ENCODE data around the gene TCF12.

Gene TCF12

DNA sequence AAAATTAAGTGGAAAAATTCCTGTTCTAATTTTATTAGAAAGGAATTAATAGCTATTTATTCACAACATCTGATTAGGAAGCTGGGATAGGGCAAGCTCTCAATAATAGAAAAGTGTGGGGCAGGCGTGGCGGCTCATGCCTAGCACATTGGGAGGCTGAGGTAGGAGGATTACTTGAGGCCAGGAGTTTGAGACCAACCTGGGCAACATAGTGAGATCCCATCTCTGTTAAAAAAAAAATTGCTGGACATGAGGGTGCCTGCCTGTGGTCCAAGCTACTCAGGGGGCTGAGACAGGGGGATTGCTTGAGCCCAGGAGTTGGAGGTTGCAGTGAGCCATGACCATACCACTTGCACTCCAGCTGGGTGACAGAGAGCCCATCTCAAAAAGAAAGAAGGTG is 119.6 kb downstream of the TCF12 start:
- no peaks in the 10 kb centered on the region for H3K9me3 Mint-ChIP-seq
- no peak for DNase-seq
- no peaks in the 10 kb centered on the region for H3K27me3 Mint-ChIP-seq
- peaks cover 3% of the 10 kb centered on the region for H3K36me3 Mint-ChIP-seq (ENCODE audit: low read depth)
- no peak overlapping the region for H3K27ac Mint-ChIP-seq
- H3K4me1 Mint-ChIP-seq (ENCODE audit: low read depth): peaks cover 63% of the 10 kb centered on the region
- no peak overlapping the region for H3K4me3 Mint-ChIP-seq

DNA sequence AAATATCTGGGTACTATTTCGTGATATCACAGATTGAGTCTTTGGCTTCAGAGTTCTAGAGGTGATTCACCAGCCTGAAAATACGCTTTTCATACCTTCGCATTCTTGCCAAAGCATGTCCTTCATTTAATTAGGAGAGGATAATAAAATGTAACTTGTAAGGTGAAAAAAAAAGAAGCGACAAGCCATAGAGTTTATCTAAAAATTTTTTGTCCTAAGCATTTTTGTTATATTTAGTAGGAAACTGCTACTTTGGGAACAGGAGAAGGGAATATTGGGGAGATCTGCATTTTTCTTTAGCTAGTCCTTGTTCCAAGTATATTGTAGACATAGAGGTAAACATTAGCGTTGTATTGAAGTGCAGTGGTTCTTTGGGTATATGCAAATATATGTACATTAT is 120.1 kb downstream of the TCF12 start:
- Mint-ChIP-seq H3K9me3 (no peaks in the 10 kb centered on the region), H3K27me3 (no peaks in the 10 kb centered on the region), H3K27ac (no peak overlapping the region), H3K4me1 (ENCODE audit: low read depth) (peaks cover 63% of the 10 kb centered on the region), H3K36me3 (ENCODE audit: low read depth) (peaks cover 3% of the 10 kb centered on the region), H3K4me3 (no peak overlapping the region)
- no peak for DNase-seq

DNA sequence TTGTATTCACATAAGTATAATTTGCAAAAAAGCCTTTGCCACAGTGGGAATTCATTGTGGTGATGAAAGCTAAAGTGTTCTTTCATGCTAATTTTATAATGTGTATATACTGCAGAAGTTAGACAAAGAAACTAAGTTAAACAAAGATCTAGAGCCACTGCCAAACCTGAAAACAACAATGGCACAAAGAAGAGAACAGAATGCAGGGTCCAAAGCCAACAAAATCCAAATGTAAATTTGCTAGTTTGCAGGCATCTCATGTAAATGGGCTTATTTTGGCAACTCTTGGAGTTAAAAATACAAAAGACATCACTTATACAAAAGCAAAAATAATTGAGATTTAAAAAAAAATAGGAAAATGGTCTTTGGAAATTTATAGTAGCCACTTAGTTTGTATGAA is 123.0 kb downstream of the TCF12 start:
- Mint-ChIP-seq H3K36me3 (ENCODE audit: low read depth) (peaks cover 6% of the 10 kb centered on the region), H3K27ac (no peak overlapping the region), H3K27me3 (no peaks in the 10 kb centered on the region), H3K4me3 (no peak overlapping the region), H3K9me3 (no peaks in the 10 kb centered on the region), H3K4me1 (ENCODE audit: low read depth) (peaks cover 66% of the 10 kb centered on the region)
- no peak for DNase-seq

DNA sequence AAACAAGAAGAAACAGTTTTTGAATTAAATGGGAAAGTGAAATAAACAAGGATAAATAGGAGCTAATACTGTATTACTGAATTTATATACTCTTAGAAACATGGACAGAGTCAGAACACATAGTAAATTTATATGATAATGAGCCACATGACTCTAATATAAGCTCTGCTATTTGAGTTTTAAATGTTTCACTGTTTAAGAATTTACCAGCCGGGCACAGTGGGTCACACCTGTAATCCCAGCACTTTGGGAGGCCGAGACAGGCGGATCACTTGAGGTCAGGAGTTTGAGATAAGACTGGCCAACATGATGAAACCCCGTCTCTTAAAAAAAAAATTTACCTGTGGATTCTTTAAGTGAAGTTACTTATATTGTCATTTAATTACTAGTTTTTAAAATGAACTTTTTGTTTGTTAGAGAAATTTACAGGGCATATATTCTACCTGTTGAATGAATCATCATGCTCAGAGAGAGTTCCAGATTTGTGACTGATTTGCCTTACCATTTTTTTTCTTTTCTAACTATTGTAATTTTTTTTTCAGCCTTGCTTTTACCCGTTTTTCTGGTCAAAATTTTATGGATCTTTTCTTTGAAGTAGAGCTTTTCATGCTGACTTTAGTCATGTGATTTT is 125.7 kb downstream of the TCF12 start:
- H3K27ac Mint-ChIP-seq: no peak overlapping the region
- H3K9me3 Mint-ChIP-seq: no peaks in the 10 kb centered on the region
- peaks cover 13% of the 10 kb centered on the region for H3K36me3 Mint-ChIP-seq (ENCODE audit: low read depth)
- DNase-seq: no peak
- no peaks in the 10 kb centered on the region for H3K27me3 Mint-ChIP-seq
- H3K4me1 Mint-ChIP-seq (ENCODE audit: low read depth): peaks cover 44% of the 10 kb centered on the region
- H3K4me3 Mint-ChIP-seq: no peak overlapping the region

DNA sequence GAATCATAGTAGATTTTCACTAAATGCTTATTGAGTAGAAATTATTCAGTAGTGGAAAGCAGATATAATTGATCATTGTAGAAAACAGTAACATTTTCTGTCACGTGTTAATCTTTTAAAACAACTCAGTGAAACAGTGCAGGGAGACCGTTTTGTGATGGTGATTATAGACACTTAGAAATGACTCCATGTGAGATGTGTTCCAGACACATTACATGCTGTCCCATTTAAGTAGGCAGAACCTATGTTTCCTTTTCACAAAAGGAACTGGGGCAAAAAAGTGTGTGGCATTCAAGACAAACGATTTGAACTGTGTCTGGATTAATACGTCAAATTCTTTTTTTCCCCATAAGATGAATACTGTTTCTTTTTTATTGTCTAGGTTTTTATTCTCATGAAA is 126.5 kb downstream of the TCF12 start:
- Mint-ChIP-seq H3K9me3 (no peaks in the 10 kb centered on the region), H3K4me3 (no peak overlapping the region), H3K27ac (no peak overlapping the region), H3K36me3 (ENCODE audit: low read depth) (peaks cover 16% of the 10 kb centered on the region), H3K27me3 (no peaks in the 10 kb centered on the region), H3K4me1 (ENCODE audit: low read depth) (peaks cover 42% of the 10 kb centered on the region)
- DNase-seq: no peak

DNA sequence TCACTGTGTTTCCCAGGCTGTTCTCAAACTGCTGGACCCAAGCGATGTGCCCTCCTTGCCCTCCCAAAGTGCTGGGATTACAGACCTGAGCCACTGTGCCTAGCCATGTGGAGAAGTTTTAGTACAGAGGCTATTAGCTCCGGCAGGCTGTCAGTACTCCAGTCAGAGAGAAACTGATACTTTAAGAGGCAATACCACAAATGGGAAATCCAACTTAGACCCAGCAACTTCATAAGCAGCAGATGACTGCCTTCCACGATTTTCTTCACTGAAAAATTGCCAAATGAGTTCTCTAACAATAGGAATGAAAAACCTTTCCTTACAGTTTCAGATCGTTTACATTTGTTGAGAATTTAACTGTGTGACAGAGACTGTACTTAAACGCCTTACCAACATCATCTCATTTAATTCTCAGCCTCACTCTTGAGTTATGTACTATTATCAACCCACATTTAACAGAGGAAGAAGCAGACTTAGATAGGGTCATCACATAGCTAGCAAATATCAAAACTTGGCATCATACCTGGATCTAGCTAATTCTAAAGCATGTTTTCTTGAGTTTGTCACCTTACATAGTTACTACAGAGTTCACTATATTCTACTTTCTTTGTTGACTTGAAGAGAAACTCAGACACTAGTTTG is 127.4 kb downstream of the TCF12 start:
- Mint-ChIP-seq H3K4me3 (no peak overlapping the region), H3K4me1 (ENCODE audit: low read depth) (peaks cover 41% of the 10 kb centered on the region), H3K9me3 (no peaks in the 10 kb centered on the region), H3K27ac (no peak overlapping the region), H3K27me3 (no peaks in the 10 kb centered on the region), H3K36me3 (ENCODE audit: low read depth) (peaks cover 16% of the 10 kb centered on the region)
- no peak for DNase-seq

DNA sequence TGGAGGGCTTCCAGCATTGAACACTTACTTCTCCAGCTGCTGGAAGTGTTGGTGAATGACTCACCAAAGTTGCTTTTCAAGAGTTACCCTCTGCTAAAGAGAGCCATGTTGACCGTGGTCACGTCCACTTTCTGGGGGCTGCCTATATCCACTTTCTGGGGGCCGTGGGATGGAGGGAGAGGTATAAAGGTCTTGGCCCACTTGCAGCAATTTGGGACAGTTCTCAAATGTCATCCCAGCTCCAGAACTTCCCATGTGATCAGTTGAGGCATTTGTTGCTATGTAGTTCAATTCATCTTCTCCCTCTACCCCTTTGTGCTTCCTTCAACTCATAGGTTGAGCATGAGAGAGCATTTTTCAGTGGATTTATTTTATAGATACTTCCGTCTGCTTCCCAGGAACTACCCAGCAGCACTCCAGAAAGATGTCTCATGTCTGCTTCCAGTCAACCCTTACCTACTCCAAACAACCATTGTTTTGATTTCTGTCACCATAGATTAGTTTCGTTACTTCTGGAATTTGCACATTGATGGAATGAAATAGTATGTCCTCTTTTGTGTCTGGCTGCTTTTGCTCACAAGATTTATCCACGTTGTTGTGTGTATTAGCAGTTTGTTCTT is 130.6 kb downstream of the TCF12 start:
- no peak for DNase-seq
- H3K27ac Mint-ChIP-seq: no peak overlapping the region
- H3K4me3 Mint-ChIP-seq: no peak overlapping the region
- peaks cover 16% of the 10 kb centered on the region for H3K36me3 Mint-ChIP-seq (ENCODE audit: low read depth)
- H3K27me3 Mint-ChIP-seq: no peaks in the 10 kb centered on the region
- peaks cover 56% of the 10 kb centered on the region for H3K4me1 Mint-ChIP-seq (ENCODE audit: low read depth)
- H3K9me3 Mint-ChIP-seq: no peaks in the 10 kb centered on the region

DNA sequence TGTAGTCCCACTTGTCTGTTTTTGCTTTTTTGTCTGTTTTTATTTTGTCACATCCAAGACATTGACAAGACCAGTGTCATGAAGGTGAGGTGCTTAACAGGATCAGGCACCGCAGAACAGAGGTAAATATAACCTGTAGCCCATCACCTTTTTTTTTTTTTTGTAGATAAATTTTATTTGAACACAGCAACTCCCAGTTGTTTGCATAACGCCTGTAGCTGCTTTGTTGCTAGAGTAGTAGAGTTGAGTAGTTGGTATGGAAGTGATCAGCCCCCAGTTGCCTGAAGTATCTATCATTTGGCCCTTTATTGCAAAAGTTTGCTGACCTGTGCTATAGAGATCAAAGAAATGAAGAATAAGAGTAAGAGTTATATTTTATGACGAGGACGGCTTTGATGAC is 135.0 kb downstream of the TCF12 start:
- peaks cover 6% of the 10 kb centered on the region for H3K36me3 Mint-ChIP-seq (ENCODE audit: low read depth)
- H3K4me3 Mint-ChIP-seq: no peak overlapping the region
- H3K4me1 Mint-ChIP-seq (ENCODE audit: low read depth): peaks cover 64% of the 10 kb centered on the region
- H3K27ac Mint-ChIP-seq: no peak overlapping the region
- DNase-seq: no peak
- H3K27me3 Mint-ChIP-seq: no peaks in the 10 kb centered on the region
- H3K9me3 Mint-ChIP-seq: no peaks in the 10 kb centered on the region

DNA sequence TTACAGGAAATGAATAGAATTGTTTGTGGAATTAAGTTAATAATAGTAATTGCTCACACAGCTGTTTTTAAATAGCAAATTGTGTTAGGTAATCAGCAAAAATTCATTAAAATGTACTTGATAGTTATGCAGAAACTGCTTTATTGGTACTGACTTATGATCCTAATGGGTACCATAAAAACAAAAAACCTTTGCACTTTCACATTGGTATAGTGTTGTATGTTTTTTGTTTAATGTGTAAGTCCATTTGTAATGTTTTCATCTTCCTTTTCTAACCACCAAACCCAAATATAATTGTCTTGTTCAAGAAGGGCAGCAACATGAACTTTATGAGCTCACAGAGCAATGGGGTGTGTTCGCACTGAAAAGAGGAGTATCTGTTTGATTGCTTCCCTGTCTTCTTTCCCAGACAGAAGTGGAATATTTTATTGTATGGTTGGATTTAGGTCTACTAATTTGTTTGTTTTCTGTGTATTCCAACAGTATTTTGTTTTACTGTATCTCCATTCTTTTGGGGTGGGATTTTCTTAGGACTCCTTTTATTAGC is 135.8 kb downstream of the TCF12 start:
- DNase-seq: no peak
- Mint-ChIP-seq H3K4me1 (ENCODE audit: low read depth) (peaks cover 69% of the 10 kb centered on the region), H3K9me3 (no peaks in the 10 kb centered on the region), H3K27ac (no peak overlapping the region), H3K4me3 (no peak overlapping the region), H3K36me3 (ENCODE audit: low read depth) (peaks cover 2% of the 10 kb centered on the region), H3K27me3 (no peaks in the 10 kb centered on the region)

DNA sequence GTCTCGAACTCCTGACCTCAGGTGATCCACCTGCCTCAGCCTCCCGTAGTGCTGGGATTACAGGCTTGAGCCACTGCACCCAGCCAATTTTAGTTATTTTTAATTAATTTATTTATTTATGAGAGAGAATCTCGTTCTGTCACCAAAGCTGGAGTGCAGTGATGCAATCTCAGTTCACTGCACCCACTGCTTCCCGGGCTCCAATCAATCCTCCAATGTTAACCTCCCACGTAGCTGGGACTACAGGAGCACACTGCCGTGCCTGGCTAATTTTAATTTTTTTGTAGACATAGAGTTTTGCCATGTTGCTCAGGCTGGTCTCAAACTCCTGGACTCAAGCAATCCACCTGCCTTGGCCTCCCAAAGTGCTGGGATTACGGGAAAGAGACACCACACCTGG is 137.9 kb downstream of the TCF12 start:
- no peaks in the 10 kb centered on the region for H3K9me3 Mint-ChIP-seq
- DNase-seq: no peak
- H3K36me3 Mint-ChIP-seq (ENCODE audit: low read depth): no peaks in the 10 kb centered on the region
- H3K27ac Mint-ChIP-seq: no peak overlapping the region
- peaks cover 69% of the 10 kb centered on the region for H3K4me1 Mint-ChIP-seq (ENCODE audit: low read depth)
- no peak overlapping the region for H3K4me3 Mint-ChIP-seq
- no peaks in the 10 kb centered on the region for H3K27me3 Mint-ChIP-seq

DNA sequence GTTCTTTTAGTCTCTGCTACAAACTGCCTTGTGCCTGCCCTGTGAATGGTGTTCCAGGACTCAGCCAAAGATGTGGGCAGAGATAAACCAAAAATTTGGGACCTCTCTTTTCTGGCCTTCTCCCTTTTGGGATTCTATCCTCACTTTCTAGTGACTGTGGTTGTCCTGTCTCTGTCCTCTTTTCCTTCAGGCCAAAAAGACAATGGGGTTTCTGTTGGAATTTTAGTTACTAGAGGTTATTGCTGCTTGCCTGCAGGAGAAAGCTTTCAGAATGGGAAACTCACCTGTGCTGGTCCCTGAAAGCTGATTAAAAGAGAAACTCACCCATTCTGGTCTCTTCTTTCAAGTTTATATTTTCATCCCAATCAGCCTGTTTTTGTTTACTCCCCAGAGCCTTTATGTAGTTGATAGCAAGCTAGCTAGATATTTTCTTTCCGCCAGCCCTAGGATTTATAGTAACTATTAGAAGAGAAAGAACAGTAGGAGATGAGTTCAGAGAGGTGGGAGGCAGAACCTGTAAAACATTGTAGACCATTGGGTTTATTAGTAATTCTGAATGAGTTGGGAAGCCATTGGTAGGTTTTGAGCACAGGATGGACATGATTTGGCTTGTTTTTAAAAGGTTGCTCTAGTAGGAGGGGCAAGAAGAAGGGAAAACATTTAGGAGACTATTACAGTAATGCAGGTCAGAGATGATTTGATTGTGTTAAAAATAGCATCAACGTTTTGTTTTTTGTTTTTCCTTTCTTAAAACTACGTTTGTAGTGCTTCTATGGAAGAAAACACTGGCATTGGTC is 138.9 kb downstream of the TCF12 start:
- Mint-ChIP-seq H3K9me3 (no peaks in the 10 kb centered on the region), H3K4me3 (no peak overlapping the region), H3K27ac (no peak overlapping the region), H3K4me1 (ENCODE audit: low read depth) (peaks cover 60% of the 10 kb centered on the region), H3K36me3 (ENCODE audit: low read depth) (no peaks in the 10 kb centered on the region), H3K27me3 (no peaks in the 10 kb centered on the region)
- DNase-seq: no peak

DNA sequence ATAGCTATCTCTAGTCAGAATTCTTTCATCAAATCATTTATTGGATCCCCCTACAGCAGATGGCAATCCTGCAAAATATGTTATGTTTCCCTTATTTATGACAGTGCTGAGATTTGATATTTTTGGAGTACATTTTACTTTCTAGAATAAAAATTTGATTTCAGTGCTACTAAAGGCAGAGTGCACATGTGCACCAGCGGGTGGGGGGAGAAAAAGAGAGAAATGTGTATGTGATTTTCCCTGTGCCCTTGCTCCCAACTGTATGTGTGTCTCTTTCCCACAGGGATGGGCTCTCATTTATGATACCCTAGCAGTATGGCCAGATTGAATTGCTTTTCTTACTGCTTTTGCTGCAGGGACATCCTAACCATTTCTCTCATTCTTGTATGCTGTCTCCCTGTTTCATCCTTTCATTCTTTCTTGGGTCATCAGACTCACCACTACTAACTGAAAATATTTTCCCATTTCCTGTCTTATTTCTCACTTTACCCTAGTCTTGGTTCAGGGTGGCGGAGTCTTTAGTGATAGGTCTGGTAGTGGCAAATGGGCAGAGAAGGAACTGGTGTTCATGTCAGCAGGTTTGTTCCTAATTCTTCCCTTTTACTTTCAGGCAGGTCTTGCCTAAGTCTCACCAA is 140.7 kb downstream of the TCF12 start:
- no peaks in the 10 kb centered on the region for H3K9me3 Mint-ChIP-seq
- peaks cover 50% of the 10 kb centered on the region for H3K4me1 Mint-ChIP-seq (ENCODE audit: low read depth)
- peaks cover 13% of the 10 kb centered on the region for H3K36me3 Mint-ChIP-seq (ENCODE audit: low read depth)
- no peak overlapping the region for H3K27ac Mint-ChIP-seq
- DNase-seq: no peak
- H3K4me3 Mint-ChIP-seq: no peak overlapping the region
- H3K27me3 Mint-ChIP-seq: no peaks in the 10 kb centered on the region

DNA sequence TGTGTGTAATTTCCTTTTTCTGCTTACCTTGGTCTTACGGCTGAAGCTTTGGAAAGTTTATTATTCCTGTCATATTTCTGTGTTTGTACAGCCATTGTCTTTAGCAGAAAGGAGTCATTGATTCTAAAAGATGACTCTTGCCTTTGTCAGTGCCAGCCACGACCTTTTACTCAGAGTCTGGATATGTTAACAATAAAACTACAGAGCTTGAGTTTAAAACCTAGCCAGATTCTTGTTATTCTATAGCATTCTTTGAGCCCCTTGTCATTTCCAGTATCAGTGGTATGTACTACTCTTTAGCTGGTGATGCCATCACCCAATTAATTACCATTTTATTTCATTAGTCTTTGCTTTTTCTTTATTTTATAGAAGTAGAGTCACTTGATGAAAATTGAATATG is 142.4 kb downstream of the TCF12 start:
- Mint-ChIP-seq H3K4me1 (ENCODE audit: low read depth) (peaks cover 44% of the 10 kb centered on the region), H3K27me3 (no peaks in the 10 kb centered on the region)

DNA sequence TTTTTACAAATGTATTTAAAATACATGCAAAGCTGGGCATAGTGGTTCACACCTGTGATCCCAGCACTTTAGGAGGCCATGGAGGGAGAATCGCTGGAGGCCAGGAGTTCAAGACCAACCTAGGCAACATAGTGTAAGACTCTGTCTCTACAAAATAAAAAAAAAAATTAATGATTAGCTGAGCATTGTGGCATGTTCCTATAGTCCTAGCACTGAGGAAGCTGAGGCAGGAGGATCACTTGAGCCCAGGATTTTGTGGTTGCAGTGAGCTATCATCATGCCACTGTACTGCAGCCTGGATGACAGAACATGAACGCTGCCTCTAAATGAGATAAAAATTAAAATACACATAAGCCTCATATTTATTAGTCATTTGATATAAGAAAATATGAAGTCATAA is 142.8 kb downstream of the TCF12 start:
- no peak overlapping the region for H3K27ac Mint-ChIP-seq
- no peak overlapping the region for H3K4me3 Mint-ChIP-seq
- H3K36me3 Mint-ChIP-seq (ENCODE audit: low read depth): peaks cover 25% of the 10 kb centered on the region
- peaks cover 42% of the 10 kb centered on the region for H3K4me1 Mint-ChIP-seq (ENCODE audit: low read depth)
- H3K9me3 Mint-ChIP-seq: no peaks in the 10 kb centered on the region
- H3K27me3 Mint-ChIP-seq: no peaks in the 10 kb centered on the region
- DNase-seq: no peak

More for the DNA sequence above, 142.4 kb downstream of the TCF12 start:
- Mint-ChIP-seq H3K27ac (no peak overlapping the region), H3K36me3 (ENCODE audit: low read depth) (peaks cover 24% of the 10 kb centered on the region), H3K4me3 (no peak overlapping the region), H3K9me3 (no peaks in the 10 kb centered on the region)
- DNase-seq: no peak
